HCT116 (cell line): Measurements from ENCODE around the gene AKAP13.

Experiments
- CBX3 ChIP-seq: IDR thresholded peaks from 2 replicates; pipeline ENCODE4 v1.6.1; 2012; ENCODE audit warnings: low read depth
- POLR2A ChIP-seq: IDR thresholded peaks from 2 replicates; pipeline ENCODE4 v1.7.0; 2011; ENCODE audit warnings: borderline replicate concordance; ENCODE audit not compliant: insufficient read depth, insufficient read length; ENCODE audit errors: extremely low read depth
- SP1 ChIP-seq: IDR thresholded peaks from 2 replicates; pipeline ENCODE4 v1.6.1; 2012; ENCODE audit warnings: low read depth
- TF ChIP-seq, protein P1 (sequence below), 3 experiments: fragments of 200-600 bp in 1 of 3; sonication (generic) in 1 of 3; IDR thresholded peaks in 2 of 3; conservative IDR thresholded peaks in 1 of 3; 2 replicates each; pipeline ENCODE4 v1.5.1; 2012 to 2017; ENCODE audit warnings: low read depth in 2 of 3, low read length in 2 of 3, antibody characterized with exemption in 1 of 3, borderline replicate concordance in 1 of 3, control low read depth in 1 of 3, mild to moderate bottlenecking in 1 of 3, mixed read lengths in 1 of 3, mixed run types in 1 of 3, moderate library complexity in 1 of 3; ENCODE audit not compliant: insufficient read depth in 1 of 3

DNA sequence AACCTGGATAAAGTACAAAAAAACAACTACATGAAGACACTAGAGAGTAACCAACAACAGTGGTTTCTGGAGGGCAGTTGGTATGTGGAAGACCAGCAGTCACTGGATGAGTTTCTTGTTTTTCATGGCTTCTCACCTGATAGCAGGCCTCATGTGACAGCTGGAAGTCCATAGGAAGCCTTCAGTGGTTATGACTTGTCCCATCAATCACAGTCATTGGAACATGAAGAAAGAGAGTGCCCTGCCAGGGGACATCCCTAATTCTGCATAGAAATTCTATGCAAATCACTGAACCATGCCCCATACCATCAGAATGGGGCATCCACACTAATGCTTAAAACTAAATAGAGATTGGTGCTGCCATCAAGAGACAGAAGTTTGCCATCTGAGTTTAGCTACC, 81.6 kb downstream of the AKAP13 start:
- TF ChIP-seq, protein P1, sequence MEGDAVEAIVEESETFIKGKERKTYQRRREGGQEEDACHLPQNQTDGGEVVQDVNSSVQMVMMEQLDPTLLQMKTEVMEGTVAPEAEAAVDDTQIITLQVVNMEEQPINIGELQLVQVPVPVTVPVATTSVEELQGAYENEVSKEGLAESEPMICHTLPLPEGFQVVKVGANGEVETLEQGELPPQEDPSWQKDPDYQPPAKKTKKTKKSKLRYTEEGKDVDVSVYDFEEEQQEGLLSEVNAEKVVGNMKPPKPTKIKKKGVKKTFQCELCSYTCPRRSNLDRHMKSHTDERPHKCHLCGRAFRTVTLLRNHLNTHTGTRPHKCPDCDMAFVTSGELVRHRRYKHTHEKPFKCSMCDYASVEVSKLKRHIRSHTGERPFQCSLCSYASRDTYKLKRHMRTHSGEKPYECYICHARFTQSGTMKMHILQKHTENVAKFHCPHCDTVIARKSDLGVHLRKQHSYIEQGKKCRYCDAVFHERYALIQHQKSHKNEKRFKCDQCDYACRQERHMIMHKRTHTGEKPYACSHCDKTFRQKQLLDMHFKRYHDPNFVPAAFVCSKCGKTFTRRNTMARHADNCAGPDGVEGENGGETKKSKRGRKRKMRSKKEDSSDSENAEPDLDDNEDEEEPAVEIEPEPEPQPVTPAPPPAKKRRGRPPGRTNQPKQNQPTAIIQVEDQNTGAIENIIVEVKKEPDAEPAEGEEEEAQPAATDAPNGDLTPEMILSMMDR (IDR thresholded peaks at IDR 0.05 in 2 of 3, conservative IDR thresholded peaks at IDR 0.05 in 1 of 3; ENCODE audit: borderline replicate concordance in 1 of 3, insufficient read depth in 1 of 3, low read depth in 2 of 3, low read length in 2 of 3) = no peak
- no peak for TF ChIP-seq POLR2A
- TF ChIP-seq CBX3 = no peak
- no peak for TF ChIP-seq SP1
